GM10266 (cell line): ENCODE data around the gene LMO7.

ENCODE experiments used
- DNase-seq: peaks from one replicate; pipeline ENCODE4 v3.0.0; 2012; ENCODE audit errors: extremely low spot score
- CTCF ChIP-seq: IDR thresholded peaks from 2 replicates; pipeline ENCODE4 v1.5.1; 2012; ENCODE audit warnings: mild to moderate bottlenecking, low read depth; ENCODE audit not compliant: control insufficient read depth, insufficient read depth; ENCODE audit errors: missing control alignments

The LMO7 gene

GRCh38 chr13:75635828-75636435 lies at the start of gene LMO7:
Gene LMO7 (plus strand): TSS chr13:75636330. CDS start chr13:75636658, 328 bp downstream.
- TF ChIP-seq CTCF, result no peak
- peak; percentile 87 for DNase-seq

DNA sequence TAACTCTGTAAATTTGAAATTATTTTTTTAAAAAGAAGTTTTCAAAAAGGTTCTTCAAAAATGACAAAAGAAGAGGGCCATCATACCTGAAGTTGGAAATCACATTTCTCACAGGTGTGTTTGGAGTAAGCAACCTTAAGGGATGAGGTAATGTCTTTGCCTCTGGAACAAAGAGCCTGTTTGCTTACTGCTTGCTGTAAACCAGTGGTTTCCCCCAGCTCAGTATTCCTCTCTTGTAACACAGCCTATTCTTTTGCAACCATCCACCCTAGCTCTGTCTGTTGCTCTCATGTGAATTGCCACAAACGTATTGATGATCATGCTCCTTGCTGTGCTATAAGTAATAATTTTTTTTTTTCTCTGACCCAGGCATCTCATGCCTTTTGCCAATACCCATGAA lies 48.5 kb upstream of the LMO7 start:
- no peak for DNase-seq

GRCh38 chr13:75596657-75597182 lies 39.4 kb upstream of the LMO7 start:
- TF ChIP-seq CTCF, result no peak
- no peak for DNase-seq

More for the DNA sequence above, 48.5 kb upstream of the LMO7 start:
- TF ChIP-seq CTCF, result no peak

GRCh38 chr13:75600371-75600770 lies 35.8 kb upstream of the LMO7 start:
- TF ChIP-seq CTCF, result no peak

DNA sequence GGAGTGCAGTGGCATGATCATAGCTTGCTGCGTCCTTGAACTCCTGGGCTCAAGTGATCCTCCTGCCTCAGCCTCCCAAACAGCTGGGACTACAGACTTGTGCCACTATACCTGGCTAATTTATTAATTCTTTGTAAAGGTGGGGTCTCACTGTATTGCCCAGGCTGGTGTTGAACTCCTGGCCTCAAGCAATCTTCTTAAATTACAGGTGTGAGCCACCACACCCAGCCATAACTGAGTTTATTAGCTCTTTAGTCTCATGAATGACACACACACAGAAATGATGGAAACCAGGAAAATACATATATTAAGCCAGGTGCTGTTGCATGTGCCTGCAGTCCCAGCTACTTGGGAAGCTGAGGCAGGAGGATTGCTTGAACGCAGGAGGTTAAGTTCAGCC lies 33.1 kb upstream of the LMO7 start:
- TF ChIP-seq CTCF, result no peak

More at GRCh38 chr13:75600371-75600770, 35.8 kb upstream of the LMO7 start:
- DNase-seq, result no peak

GRCh38 chr13:75607447-75607846 lies 28.7 kb upstream of the LMO7 start:
- no peak for DNase-seq
- TF ChIP-seq CTCF, result no peak

More for the DNA sequence above, 33.1 kb upstream of the LMO7 start:
- DNase-seq, result no peak

DNA sequence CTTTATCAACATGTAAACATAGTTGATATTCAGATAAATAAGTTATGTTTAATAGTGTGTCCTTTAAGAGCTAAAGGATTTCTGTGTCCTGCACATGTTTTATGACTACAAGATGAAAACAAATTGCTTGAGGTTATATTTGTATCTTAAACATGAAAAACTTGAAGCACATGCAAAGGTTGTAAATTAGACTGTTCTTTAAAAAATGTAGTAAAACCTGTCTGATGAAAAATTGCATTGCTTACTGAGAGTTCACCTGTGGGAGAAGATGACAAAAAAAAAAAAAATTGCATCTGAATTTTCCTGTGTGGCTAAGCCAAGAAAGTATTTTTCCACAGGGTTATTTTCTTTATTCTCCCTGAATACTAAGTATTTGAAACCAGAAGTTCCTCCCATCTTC lies 25.7 kb upstream of the LMO7 start:
- no peak for TF ChIP-seq CTCF
- DNase-seq, result no peak
